Stimulated activated CD4-positive, alpha-beta T cell treated with anti-CD3 and anti-CD28 coated beads, Interleukin-4, amount 100 ng/mL, for 4 hours (primary cell): ENCODE measurements around the gene TXNL4A.
A peak's percentile ranks its signal among the peaks of the same experiment; 100 is the strongest.

Experiments used
- DNase-seq, 2 experiments: peaks; one replicate each; pipeline ENCODE4 v3.0.0-alpha.2; 2020

Gene TXNL4A

GRCh38 chr18:79991494-79991893, 3.1 kb upstream of the TXNL4A start:
- DNase-seq, result no peak

DNA sequence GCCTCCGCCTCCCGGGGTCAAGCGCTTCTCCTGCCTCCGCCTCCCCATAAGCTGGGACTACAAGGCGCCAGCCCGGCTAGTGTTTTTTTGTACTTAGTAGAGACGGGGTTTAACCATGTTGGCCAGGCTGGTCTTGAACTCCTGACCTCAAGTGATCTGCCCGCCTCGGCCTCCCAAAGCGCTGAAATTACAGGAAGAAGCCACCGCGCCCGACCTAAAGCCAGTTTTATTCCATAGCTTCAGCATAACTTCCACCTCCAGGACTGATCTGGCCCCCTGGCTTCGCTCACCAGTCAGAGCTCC, 783 bp upstream of the TXNL4A start:
- no peak for DNase-seq

GRCh38 chr18:79988071-79988450, 302 bp downstream of the TXNL4A start:
- peak; percentile 44 to 56 for DNase-seq

- DNase-seq, result no peak
These were observed 797 bp downstream of the TXNL4A start for GRCh38 chr18:79987566-79987965.

- no peak for DNase-seq
These were observed 1.6 kb downstream of the TXNL4A start for GRCh38 chr18:79986726-79987125.

- DNase-seq, result no peak
These were observed 3.2 kb downstream of the TXNL4A start for GRCh38 chr18:79985172-79985571.

GRCh38 chr18:79983793-79984192, 4.6 kb downstream of the TXNL4A start:
- no peak for DNase-seq

- no peak for DNase-seq
These were observed 5.1 kb downstream of the TXNL4A start for GRCh38 chr18:79983253-79983652.

DNA sequence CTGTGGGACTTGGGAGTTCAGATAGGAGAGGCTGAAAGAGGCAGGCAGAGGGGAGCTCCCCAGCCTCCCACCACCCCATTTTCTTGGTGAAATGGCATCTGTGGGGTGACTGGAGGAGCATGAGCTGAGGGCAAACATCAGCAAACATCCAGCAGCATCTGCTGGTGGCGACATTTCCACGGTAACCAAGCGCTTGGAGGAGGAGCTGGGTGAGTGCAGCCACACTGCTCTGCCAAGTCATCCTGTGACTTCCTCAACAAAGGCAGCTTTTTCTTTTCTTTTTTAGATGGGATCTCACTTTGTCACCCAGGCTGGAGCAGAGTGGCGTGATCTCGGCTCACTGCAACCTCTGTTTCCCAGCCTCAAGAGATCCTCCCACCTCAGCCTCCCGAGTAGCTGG, 5.6 kb downstream of the TXNL4A start:
- DNase-seq, result no peak

- DNase-seq, result no peak
These were observed 7.8 kb downstream of the TXNL4A start for GRCh38 chr18:79980585-79980984.

GRCh38 chr18:79979843-79980242, 8.5 kb downstream of the TXNL4A start:
- DNase-seq, result no peak

- DNase-seq, result no peak
These were observed 12.2 kb downstream of the TXNL4A start for GRCh38 chr18:79975985-79976680.

DNA sequence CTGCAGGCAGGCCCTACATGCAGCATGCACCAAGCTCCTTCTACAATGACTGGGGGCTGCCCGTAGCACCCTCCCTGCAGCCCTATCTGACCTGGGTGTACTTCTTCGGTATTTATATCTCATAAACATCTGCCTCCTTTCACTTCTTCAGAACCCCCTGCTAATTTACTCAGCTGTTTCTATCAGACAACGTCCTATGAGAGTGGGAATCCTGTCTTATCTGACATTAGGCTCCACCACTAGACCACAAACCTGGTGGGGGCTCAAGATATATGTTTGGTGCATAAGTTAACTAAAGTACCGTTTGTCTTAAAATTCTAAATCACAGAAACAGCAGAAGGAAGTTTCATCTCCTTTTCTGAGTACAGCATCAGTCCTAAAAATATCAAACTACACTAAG, 13.3 kb downstream of the TXNL4A start:
- DNase-seq, result no peak

DNA sequence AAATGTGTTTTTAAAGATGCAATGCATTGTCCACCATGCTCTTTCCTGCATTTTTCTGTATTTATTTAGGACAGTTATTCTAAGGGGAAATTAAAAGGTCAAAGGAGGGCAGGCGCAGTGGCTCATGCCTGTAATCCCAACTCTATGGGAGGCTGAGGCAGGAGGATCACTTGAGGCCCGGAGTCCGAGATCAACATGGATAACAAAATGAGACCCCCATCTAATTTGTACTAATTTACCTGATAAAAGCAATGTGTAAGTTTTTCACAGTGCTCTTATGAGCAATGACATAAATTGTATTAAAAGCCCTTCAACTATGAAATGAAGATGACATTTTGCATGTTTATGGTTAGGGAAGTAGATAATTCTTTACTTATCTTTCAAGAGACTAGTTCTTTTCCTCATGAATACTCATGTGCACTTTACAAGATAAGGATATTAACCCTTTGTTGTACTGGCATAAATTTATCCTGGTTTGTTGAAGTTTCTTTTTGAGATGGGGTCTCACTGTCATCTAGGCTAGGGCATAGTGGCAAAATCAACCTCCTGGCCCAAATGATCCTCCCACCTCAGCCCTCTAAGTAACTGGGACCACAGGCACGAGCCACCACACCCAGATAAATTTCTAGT, 14.2 kb downstream of the TXNL4A start:
- no peak for DNase-seq

DNA sequence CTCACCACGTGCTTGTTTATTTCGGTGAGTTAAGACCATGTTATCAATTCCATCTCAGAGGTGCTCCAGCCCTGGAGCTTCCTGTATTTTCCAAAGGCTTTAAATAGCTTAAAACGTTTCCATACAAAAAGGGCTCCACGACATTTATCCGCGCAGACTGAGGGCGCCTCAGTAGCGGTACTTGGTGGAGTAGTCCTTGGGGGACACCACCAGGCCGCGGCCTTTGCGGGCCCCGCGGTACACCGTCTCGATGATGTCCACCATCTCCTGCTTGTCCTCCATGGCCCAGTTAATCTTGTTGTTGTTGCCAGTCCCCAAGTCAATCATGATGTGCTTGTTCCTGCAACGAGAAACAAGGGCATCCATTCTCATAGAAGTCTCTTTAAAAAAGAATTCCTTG, 14.8 kb downstream of the TXNL4A start:
- DNase-seq, result no peak

DNA sequence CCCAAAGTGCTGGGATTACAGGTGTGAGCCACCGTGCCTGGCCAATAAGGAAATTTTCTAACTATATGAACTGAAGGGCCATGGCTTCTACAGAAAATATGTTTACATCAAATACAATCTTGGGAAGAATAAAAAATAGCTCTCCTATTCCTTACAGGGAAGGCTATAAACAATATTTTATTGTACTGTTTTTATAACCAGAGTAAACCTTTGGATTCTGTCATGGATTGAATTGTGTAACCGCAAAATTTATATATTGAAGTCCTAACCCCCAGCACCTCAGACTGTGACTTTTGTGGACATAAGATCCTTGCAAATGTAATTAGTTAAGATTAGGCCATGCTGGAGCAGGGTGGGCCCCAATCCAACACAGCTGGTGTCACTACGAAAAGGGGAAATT, 15.6 kb downstream of the TXNL4A start:
- no peak for DNase-seq

- no peak for DNase-seq
These were observed 16.4 kb downstream of the TXNL4A start for GRCh38 chr18:79971986-79972385.

DNA sequence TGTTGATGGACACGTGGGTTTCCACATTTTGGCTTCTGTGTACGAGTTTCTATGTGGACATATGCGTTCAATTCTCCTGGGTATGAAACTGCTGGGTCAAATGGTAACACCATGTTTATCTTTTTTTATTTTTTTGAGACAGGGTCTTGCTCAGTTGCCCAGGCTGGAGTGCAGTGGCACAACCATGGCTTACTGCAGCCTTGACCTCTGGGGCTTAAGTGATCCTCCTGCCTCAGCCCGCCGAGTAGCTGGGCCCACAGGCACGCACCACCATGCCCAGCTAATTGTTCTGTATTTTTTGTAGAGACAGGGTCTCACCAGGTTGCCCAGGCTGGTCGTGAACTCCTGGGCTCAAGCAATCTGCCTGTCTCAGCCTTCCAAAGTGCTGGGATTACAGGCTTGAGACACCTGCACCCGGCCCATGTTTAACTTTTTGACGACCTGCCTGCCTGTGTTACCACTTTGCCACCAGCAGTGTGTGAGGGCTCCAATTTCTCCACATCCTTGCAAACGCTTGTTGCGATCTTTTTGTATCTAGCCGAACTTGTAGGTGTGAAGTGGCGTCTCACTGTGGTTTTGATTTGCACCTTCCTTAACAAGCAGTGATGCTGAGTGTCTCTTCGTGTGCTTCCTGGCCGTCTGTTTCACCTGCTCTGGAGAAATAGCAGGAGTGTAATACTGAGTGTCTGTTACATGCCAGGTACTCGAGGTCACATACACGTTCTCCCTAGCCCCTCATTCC, 17.0 kb downstream of the TXNL4A start:
- DNase-seq, result no peak

DNA sequence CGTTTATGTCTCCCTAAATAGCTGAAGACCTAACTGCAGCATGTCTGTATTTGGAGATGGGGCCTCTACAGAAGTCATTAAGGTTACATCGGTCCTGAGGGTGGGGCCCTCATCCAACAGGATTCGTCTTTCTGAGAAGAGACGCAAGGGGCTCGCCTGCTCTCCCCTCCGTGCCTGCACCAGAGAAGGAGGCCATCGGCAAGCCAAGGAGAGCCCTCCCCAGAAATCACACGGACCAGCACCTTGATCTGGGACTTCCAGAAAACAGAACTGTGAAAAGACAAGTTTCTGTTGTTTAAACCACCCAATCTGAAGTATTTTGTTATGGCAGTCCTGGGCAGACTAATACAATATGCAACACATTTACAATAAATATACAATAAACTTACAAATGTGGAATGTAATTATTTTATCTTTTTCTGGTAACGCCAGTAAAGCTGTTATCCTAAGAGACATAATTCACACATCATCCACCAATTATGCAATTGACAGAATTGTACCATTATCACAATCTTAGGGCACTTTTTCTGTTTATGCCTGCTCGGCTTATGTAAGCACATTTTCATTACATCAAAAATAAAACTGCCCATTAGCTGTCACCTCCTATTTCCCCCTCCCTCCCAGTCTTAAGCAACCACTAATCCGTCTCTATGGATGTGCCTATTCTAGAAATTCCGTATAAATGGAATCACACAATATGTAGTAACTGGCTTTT, 17.8 kb downstream of the TXNL4A start:
- DNase-seq, result no peak

GRCh38 chr18:79965119-79965902, 23.1 kb downstream of the TXNL4A start:
- no peak for DNase-seq

DNA sequence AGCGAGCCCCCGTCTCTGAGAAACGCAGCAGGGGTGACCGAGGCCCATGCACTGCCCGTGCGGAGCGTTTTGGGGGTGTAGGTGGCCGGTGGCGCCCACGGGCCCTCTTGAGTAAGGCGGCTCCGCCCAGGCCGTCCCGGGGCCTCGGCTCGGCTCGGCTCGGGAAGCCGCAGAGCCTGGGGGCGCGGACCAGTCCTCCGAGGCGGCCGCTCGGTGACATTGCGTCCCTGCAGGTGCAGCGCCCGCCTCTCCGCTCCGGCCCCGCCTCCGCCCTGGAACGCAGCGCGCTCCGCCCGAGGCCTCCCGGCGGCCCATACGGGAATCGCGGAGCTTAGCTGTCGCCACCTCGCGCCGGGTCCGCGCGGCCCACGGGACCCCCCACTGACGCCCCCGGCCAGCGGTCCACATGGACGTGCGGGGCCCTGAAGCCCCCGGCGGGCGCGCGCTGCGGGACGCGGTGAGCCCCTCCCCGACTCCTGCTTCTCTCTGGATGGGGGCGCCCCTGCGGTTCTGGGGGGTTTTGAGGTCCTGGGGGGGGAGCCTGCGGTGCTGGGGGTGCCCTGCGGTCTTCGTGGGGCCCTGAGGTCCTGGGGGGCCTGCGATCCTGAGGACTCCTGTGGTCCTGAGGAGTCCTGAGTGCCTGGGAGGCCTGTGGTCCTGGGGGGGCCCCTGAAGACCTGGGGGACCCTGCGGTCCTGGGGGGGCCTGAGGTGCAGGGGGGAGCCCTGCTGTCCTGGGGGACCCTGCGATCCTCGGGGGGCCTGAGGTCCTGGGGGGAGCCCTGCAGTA, 23.8 kb downstream of the TXNL4A start, which contains the start of gene HSBP1L1:
HSBP1L1 (plus strand) TSS at position 314 of the 789 bp plus-strand sequence; CDS start at position 407, 93 bp downstream.
- peak; percentile 48 to 64 for DNase-seq
